ENCODE data around the gene SUPT3H. TPM values are rescaled to one million over a fixed set of nuclear protein-coding genes. Genes with fewer than 3 reads are reported as not detected.

The SUPT3H gene
- total and polyA plus RNA-seq, 7 experiments from 2014 or later = 8.0 to 16.0 (median 12.7) TPM

Small RNA genes lying within 50 kb of the gene (microRNA-seq; reads per million reads assigned to microRNA genes)
- gene MIR586 (ENCODE audit: borderline microRNAs expressed) = not detected

Other genes starting within 250 kb of the SUPT3H start
- 10 to 100 TPM; 12.8 to 17.9 (median 14.0) TPM for gene RUNX2, start 49.6 kb downstream of the SUPT3H start, total RNA-seq
- 1 to 10 TPM; 2.3 to 4.7 TPM for gene RUNX2, start 49.6 kb downstream of the SUPT3H start, polyA plus RNA-seq

Measured in naive thymus-derived CD4-positive, alpha-beta T cell (primary cell).